Mesenteric fat pad (tissue), 1 donor: Measurements from ENCODE around the gene KMT2D. TPM values are rescaled to one million over a fixed set of nuclear protein-coding genes. Genes with fewer than 3 reads are reported as not detected.
A peak's percentile ranks its signal among the peaks of the same experiment; 100 is the strongest.

Experiments
- DNase-seq: peaks from one replicate; pipeline ENCODE4 v3.0.0-alpha.2; 2020; ENCODE audit warnings: low spot score
- total RNA-seq: library from RNA; stranded (reverse); fragmentation: NEBNext Ultra II Directional; extraction: Animal tissue kit (Norgen Biotek cat#: 25700); gene quantifications from one replicate; pipeline ENCODE4 v1.2.1, GENCODE V29; 2021
- donor health status: DM: yes; HTN: yes; CAD: no.

The KMT2D gene
- total RNA-seq, 1 donor from 2014 or later: 79.7 TPM

GRCh38 chr12:49036029-49036428, 24.6 kb downstream of the KMT2D start:
- no peak for DNase-seq

- no peak for DNase-seq
Observed at GRCh38 chr12:49034286-49034622, 26.3 kb downstream of the KMT2D start.

GRCh38 chr12:49033611-49034285, 26.8 kb downstream of the KMT2D start:
- no peak for DNase-seq

GRCh38 chr12:49032679-49033447, 27.7 kb downstream of the KMT2D start:
- no peak for DNase-seq

GRCh38 chr12:49032276-49032675, 28.3 kb downstream of the KMT2D start:
- no peak for DNase-seq

- peak; percentile 84 for DNase-seq
Observed at GRCh38 chr12:49031573-49032161, 28.9 kb downstream of the KMT2D start.

- peak; percentile 83 for DNase-seq
Observed at GRCh38 chr12:49030714-49031572, 29.7 kb downstream of the KMT2D start.

- DNase-seq: peak; percentile 73
Observed at GRCh38 chr12:49030119-49030518, 30.5 kb downstream of the KMT2D start.

GRCh38 chr12:49028666-49029275, 31.8 kb downstream of the KMT2D start:
- peak; percentile 59 for DNase-seq

GRCh38 chr12:49027846-49028555, 32.6 kb downstream of the KMT2D start:
- DNase-seq: peak; percentile 73

- peak; percentile 82 for DNase-seq
Observed at GRCh38 chr12:49026678-49027480, 33.7 kb downstream of the KMT2D start.

- DNase-seq: no peak
Observed at GRCh38 chr12:49026101-49026500, 34.5 kb downstream of the KMT2D start.

- no peak for DNase-seq
Observed at GRCh38 chr12:49025463-49025862, 35.1 kb downstream of the KMT2D start.

GRCh38 chr12:49024543-49024942, 36.1 kb downstream of the KMT2D start:
- no peak for DNase-seq

- DNase-seq: no peak
Observed at GRCh38 chr12:49023812-49024211, 36.8 kb downstream of the KMT2D start.

GRCh38 chr12:49022558-49023178, 37.9 kb downstream of the KMT2D start:
- no peak for DNase-seq

GRCh38 chr12:49021292-49021915, 39.2 kb downstream of the KMT2D start:
- no peak for DNase-seq

GRCh38 chr12:49020441-49020840, 40.2 kb downstream of the KMT2D start:
- DNase-seq: no peak
